Body of pancreas (tissue), 4 donors: ENCODE data around the gene ABCC9.

Source experiments
- CTCF ChIP-seq, 7 experiments: fragments of 450-650 bp in 4 of 7; fragments of 200-600 bp in 3 of 7; sonication (generic) in 3 of 7; IDR thresholded peaks; one replicate each; pipeline ENCODE4 v1.5.1; 2016 to 2019; ENCODE audit warnings: antibody characterized with exemption in 7 of 7
- POLR2A ChIP-seq, 3 donors: fragments of 450-650 bp; IDR thresholded peaks; one replicate each; pipeline ENCODE4 v1.6.1; 2016; ENCODE audit warnings: antibody characterized with exemption in 3 of 3, mild to moderate bottlenecking in 2 of 3

GRCh38 chr12:21892341-21892740 lies 48.9 kb downstream of the ABCC9 start:
- TF ChIP-seq CTCF (IDR thresholded peaks at IDR 0.05) (no peak), POLR2A (IDR thresholded peaks at IDR 0.05) (no peak)
